ENCODE measurements around the gene FNDC3B.

DNA sequence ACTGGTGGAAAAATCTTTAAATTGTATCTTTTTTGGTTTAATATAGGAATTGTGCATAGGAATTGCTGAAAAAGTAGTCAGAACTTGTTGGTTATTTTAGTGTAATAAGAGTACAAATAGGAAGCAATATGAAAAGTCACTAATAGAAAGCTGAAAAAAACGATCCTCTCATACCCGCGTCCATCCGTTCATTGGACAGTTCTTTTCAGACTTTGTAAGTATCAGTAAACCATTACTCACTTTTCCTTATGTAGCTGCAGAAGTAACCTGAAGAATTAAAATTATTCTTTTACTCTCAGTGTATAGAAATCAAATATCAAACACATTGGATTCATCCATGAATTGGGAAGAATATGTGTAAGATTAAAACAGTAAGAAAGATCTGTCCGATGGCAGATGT is 4.4 kb downstream of the FNDC3B start:
- TF ChIP-seq, protein P1, sequence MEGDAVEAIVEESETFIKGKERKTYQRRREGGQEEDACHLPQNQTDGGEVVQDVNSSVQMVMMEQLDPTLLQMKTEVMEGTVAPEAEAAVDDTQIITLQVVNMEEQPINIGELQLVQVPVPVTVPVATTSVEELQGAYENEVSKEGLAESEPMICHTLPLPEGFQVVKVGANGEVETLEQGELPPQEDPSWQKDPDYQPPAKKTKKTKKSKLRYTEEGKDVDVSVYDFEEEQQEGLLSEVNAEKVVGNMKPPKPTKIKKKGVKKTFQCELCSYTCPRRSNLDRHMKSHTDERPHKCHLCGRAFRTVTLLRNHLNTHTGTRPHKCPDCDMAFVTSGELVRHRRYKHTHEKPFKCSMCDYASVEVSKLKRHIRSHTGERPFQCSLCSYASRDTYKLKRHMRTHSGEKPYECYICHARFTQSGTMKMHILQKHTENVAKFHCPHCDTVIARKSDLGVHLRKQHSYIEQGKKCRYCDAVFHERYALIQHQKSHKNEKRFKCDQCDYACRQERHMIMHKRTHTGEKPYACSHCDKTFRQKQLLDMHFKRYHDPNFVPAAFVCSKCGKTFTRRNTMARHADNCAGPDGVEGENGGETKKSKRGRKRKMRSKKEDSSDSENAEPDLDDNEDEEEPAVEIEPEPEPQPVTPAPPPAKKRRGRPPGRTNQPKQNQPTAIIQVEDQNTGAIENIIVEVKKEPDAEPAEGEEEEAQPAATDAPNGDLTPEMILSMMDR (IDR thresholded peaks at IDR 0.05) = no peak
- no peak for TF ChIP-seq POLR2A (IDR thresholded peaks at IDR 0.05)
